Measurements from ENCODE around the gene SORCS2.

SORCS2 gene

DNA sequence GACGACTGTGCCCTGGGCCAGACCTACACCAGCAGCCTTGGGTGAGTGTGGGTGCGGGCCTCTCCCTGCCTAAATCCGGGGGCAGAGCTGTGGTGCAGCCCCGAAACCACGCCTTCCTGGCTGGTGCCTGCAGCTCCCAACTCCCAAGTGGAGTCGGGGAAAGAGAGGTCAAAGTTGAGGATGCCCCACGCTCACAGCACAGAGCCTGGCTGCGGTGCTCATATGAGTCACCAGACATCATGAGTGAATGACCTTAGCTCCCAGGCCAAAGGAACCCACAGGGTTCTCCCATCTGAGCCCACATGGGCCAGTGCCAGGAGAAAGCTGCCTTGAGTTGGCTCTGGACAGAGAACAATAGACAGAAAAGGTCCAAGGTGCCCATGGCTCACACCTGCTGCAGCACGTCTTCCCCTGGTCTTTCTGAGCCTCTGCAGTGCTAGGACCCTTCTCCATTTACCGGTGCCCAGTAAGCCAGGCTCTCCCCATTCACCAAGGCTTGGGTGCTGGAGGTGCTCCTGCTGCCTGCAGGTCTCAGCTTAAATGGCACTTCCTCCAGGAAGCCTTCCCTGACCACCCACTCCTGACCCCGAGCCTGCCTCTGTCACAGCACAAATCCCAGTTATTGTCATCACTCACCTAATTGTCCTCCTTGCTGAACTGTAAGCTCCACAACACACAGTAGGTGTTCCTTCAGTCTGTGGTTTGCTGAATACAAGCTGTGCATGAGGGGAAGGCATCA lies 523.1 kb downstream of the SORCS2 start (continued):
- TF ChIP-seq, protein P1, sequence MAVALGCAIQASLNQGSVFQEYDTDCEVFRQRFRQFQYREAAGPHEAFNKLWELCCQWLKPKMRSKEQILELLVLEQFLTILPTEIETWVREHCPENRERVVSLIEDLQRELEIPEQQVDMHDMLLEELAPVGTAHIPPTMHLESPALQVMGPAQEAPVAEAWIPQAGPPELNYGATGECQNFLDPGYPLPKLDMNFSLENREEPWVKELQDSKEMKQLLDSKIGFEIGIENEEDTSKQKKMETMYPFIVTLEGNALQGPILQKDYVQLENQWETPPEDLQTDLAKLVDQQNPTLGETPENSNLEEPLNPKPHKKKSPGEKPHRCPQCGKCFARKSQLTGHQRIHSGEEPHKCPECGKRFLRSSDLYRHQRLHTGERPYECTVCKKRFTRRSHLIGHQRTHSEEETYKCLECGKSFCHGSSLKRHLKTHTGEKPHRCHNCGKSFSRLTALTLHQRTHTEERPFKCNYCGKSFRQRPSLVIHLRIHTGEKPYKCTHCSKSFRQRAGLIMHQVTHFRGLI (tag by site-specific recombination; IDR thresholded peaks at IDR 0.05), result no peak
- TF ChIP-seq, protein P2, sequence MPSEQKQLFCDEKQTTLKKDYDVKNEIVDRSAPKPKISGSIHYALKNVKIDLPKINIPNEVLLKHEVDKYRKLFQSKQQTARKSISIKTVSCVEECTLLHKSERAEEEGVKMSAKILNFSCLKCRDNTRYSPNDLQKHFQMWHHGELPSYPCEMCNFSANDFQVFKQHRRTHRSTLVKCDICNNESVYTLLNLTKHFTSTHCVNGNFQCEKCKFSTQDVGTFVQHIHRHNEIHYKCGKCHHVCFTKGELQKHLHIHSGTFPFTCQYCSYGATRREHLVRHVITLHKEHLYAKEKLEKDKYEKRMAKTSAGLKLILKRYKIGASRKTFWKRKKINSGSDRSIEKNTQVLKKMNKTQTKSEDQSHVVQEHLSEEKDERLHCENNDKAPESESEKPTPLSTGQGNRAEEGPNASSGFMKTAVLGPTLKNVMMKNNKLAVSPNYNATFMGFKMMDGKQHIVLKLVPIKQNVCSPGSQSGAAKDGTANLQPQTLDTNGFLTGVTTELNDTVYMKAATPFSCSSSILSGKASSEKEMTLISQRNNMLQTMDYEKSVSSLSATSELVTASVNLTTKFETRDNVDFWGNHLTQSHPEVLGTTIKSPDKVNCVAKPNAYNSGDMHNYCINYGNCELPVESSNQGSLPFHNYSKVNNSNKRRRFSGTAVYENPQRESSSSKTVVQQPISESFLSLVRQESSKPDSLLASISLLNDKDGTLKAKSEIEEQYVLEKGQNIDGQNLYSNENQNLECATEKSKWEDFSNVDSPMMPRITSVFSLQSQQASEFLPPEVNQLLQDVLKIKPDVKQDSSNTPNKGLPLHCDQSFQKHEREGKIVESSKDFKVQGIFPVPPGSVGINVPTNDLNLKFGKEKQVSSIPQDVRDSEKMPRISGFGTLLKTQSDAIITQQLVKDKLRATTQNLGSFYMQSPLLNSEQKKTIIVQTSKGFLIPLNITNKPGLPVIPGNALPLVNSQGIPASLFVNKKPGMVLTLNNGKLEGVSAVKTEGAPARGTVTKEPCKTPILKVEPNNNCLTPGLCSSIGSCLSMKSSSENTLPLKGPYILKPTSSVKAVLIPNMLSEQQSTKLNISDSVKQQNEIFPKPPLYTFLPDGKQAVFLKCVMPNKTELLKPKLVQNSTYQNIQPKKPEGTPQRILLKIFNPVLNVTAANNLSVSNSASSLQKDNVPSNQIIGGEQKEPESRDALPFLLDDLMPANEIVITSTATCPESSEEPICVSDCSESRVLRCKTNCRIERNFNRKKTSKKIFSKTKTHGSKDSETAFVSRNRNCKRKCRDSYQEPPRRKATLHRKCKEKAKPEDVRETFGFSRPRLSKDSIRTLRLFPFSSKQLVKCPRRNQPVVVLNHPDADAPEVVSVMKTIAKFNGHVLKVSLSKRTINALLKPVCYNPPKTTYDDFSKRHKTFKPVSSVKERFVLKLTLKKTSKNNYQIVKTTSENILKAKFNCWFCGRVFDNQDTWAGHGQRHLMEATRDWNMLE (tag by site-specific recombination; conservative IDR thresholded peaks at IDR 0.05; ENCODE audit: low read depth), result no peak

- Histone ChIP-seq H3K36me3 (ENCODE audit: control insufficient read depth in 2 of 2, insufficient read depth in 1 of 2, low read length in 2 of 2) (no peaks in the 10 kb centered on the region), H3K4me3 (ENCODE audit: low read depth, low read length) (no peak overlapping the region), H3K9me3 (ENCODE audit: control insufficient read depth, insufficient read depth, low read depth, low read length) (no peaks in the 10 kb centered on the region), H3K4me1 (ENCODE audit: control insufficient read depth, insufficient read depth, low read length) (no peaks in the 10 kb centered on the region), H3K27ac (ENCODE audit: extremely low read depth, low read depth, low read length) (no peak overlapping the region)
- ChIA-PET POLR2A (no interaction called here), CTCF (interaction anchor here (0.6 to 0.7 kb wide), 2 partner anchors 380 to 403 kb away, joined by 3 read pairs; no protein-coding TSS in a partner anchor)
- TF ChIP-seq ZNF366 (tag by site-specific recombination; conservative IDR thresholded peaks at IDR 0.05), result peak; percentile 80; the same call in 1 of the 2 replicates
- no peak for TF ChIP-seq ZNF768 (tag by site-specific recombination; IDR thresholded peaks at IDR 0.05)
- peak; percentile 86 for TF ChIP-seq ZBTB17 (tag by site-specific recombination; IDR thresholded peaks at IDR 0.05)
Measured at GRCh38 chr4:7716010-7716721, 523.8 kb downstream of the SORCS2 start.

GRCh38 chr4:7717161-7717560 lies 524.8 kb downstream of the SORCS2 start:
- Histone ChIP-seq H3K4me3 (ENCODE audit: low read depth, low read length) (no peak overlapping the region), H3K27ac (ENCODE audit: extremely low read depth, low read depth, low read length) (no peak overlapping the region), H3K4me1 (ENCODE audit: control insufficient read depth, insufficient read depth, low read length) (no peaks in the 10 kb centered on the region), H3K36me3 (ENCODE audit: control insufficient read depth in 2 of 2, insufficient read depth in 1 of 2, low read length in 2 of 2) (no peaks in the 10 kb centered on the region), H3K9me3 (ENCODE audit: control insufficient read depth, insufficient read depth, low read depth, low read length) (no peaks in the 10 kb centered on the region)
- POLR2A ChIA-PET, result no interaction called here
- no peak for TF ChIP-seq INSM2 (tag by site-specific recombination; IDR thresholded peaks at IDR 0.05)
- no peak for TF ChIP-seq IKZF3 (tag by site-specific recombination; IDR thresholded peaks at IDR 0.05)
- TF ChIP-seq, protein P3, sequence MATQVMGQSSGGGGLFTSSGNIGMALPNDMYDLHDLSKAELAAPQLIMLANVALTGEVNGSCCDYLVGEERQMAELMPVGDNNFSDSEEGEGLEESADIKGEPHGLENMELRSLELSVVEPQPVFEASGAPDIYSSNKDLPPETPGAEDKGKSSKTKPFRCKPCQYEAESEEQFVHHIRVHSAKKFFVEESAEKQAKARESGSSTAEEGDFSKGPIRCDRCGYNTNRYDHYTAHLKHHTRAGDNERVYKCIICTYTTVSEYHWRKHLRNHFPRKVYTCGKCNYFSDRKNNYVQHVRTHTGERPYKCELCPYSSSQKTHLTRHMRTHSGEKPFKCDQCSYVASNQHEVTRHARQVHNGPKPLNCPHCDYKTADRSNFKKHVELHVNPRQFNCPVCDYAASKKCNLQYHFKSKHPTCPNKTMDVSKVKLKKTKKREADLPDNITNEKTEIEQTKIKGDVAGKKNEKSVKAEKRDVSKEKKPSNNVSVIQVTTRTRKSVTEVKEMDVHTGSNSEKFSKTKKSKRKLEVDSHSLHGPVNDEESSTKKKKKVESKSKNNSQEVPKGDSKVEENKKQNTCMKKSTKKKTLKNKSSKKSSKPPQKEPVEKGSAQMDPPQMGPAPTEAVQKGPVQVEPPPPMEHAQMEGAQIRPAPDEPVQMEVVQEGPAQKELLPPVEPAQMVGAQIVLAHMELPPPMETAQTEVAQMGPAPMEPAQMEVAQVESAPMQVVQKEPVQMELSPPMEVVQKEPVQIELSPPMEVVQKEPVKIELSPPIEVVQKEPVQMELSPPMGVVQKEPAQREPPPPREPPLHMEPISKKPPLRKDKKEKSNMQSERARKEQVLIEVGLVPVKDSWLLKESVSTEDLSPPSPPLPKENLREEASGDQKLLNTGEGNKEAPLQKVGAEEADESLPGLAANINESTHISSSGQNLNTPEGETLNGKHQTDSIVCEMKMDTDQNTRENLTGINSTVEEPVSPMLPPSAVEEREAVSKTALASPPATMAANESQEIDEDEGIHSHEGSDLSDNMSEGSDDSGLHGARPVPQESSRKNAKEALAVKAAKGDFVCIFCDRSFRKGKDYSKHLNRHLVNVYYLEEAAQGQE (tag by site-specific recombination; IDR thresholded peaks at IDR 0.05), result no peak
- TF ChIP-seq ZNF223 (tag by site-specific recombination; IDR thresholded peaks at IDR 0.05), result no peak
- TF ChIP-seq ZBTB7A (tag by site-specific recombination; IDR thresholded peaks at IDR 0.05; ENCODE audit: low read depth), result no peak
- TF ChIP-seq ZNF664 (tag by site-specific recombination; IDR thresholded peaks at IDR 0.05), result 0 out of 2 replicates have a peak, but pooled peaks have one; percentile 28
- CTCF ChIA-PET, result no interaction called here

All from HEK293 (cell line).